Measurements from ENCODE around the gene GPR55. TPM values are rescaled to one million over a fixed set of nuclear protein-coding genes. Genes with fewer than 3 reads are reported as not detected.

The GPR55 gene
- total RNA-seq, 1 experiment from 2014 or later, result not detected

GRCh38 chr2:230941202-230942180, 16.4 kb upstream of the GPR55 start:
- Histone ChIP-seq H3F3A (ENCODE audit: insufficient read depth, low read depth) (no peaks in the 10 kb centered on the region), H3K9me2 (ENCODE audit: insufficient read depth) (no peaks in the 10 kb centered on the region), H3K9me3 (ENCODE audit: insufficient read depth, low read depth) (no peaks in the 10 kb centered on the region), H3K27ac (no peak overlapping the region), H3K27me3 (ENCODE audit: insufficient read depth, low read depth) (peaks cover 40% of the 10 kb centered on the region; the same call in 1 of the 2 replicates), H4K20me1 (ENCODE audit: insufficient read depth) (no peaks in the 10 kb centered on the region), H3K79me2 (ENCODE audit: low read depth) (no peaks in the 10 kb centered on the region), H3K4me3 (no peak overlapping the region), H3K4me2 (no peak overlapping the region), H2AFZ (no peak overlapping the region), H3K36me3 (ENCODE audit: low read depth) (no peaks in the 10 kb centered on the region), H3K4me1 (replicated peaks; ENCODE audit: insufficient read depth) (no peaks in the 10 kb centered on the region)
- intact Hi-C loops (cut with micrococcal nuclease; ENCODE audit: unreplicated experiment), result no loop called here
- POLR2A ChIA-PET (ENCODE audit: unreplicated experiment), result interaction anchor here (0.6 kb wide), 1 partner anchor 28 kb away, joined by 7 read pairs; no protein-coding TSS in a partner anchor
- no peak for DNase-seq
- CTCF ChIA-PET, result no interaction called here
- no peak for TF ChIP-seq EZH2 (IDR thresholded peaks at IDR 0.05; ENCODE audit: low read depth)
- no peak for TF ChIP-seq CTCF (conservative IDR thresholded peaks at IDR 0.05)
- BruUV-seq (replicated peaks), result no TSS peak

GRCh38 chr2:230940471-230940815, 15.4 kb upstream of the GPR55 start:
- ChIA-PET POLR2A (ENCODE audit: unreplicated experiment) (no interaction called here), CTCF (no interaction called here)
- TF ChIP-seq CTCF (conservative IDR thresholded peaks at IDR 0.05) (no peak), EZH2 (IDR thresholded peaks at IDR 0.05; ENCODE audit: low read depth) (no peak)
- BruUV-seq (replicated peaks), result no TSS peak
- H3K36me3 ChIP-seq (ENCODE audit: low read depth), result no peaks in the 10 kb centered on the region
- H2AFZ ChIP-seq, result no peak overlapping the region
- no peak overlapping the region for H3K27ac ChIP-seq
- H4K20me1 ChIP-seq (ENCODE audit: insufficient read depth), result no peaks in the 10 kb centered on the region
- no peaks in the 10 kb centered on the region for H3K79me2 ChIP-seq (ENCODE audit: low read depth)
- H3K4me1 ChIP-seq (replicated peaks; ENCODE audit: insufficient read depth), result no peaks in the 10 kb centered on the region
- H3K4me2 ChIP-seq, result no peak overlapping the region
- H3F3A ChIP-seq (ENCODE audit: insufficient read depth, low read depth), result no peaks in the 10 kb centered on the region
- DNase-seq, result no peak
- no peaks in the 10 kb centered on the region for H3K9me3 ChIP-seq (ENCODE audit: insufficient read depth, low read depth)
- H3K9me2 ChIP-seq (ENCODE audit: insufficient read depth), result no peaks in the 10 kb centered on the region
- intact Hi-C loops (cut with micrococcal nuclease; ENCODE audit: unreplicated experiment), result no loop called here
- no peak overlapping the region for H3K4me3 ChIP-seq
- peaks cover 49% of the 10 kb centered on the region for H3K27me3 ChIP-seq (ENCODE audit: insufficient read depth, low read depth)

GRCh38 chr2:230939691-230940470, 14.8 kb upstream of the GPR55 start:
- Histone ChIP-seq H3K4me2 (no peak overlapping the region), H3K27ac (no peak overlapping the region), H3K79me2 (ENCODE audit: low read depth) (no peaks in the 10 kb centered on the region), H2AFZ (no peak overlapping the region), H3K4me1 (replicated peaks; ENCODE audit: insufficient read depth) (no peaks in the 10 kb centered on the region), H3K4me3 (no peak overlapping the region), H3K27me3 (ENCODE audit: insufficient read depth, low read depth) (peaks cover 55% of the 10 kb centered on the region), H3K9me2 (ENCODE audit: insufficient read depth) (no peaks in the 10 kb centered on the region), H3F3A (ENCODE audit: insufficient read depth, low read depth) (no peaks in the 10 kb centered on the region), H3K9me3 (ENCODE audit: insufficient read depth, low read depth) (no peaks in the 10 kb centered on the region), H4K20me1 (ENCODE audit: insufficient read depth) (no peaks in the 10 kb centered on the region), H3K36me3 (ENCODE audit: low read depth) (no peaks in the 10 kb centered on the region)
- POLR2A ChIA-PET (ENCODE audit: unreplicated experiment), result no interaction called here
- no peak for DNase-seq
- BruUV-seq (replicated peaks), result no TSS peak
- TF ChIP-seq CTCF (conservative IDR thresholded peaks at IDR 0.05) (no peak), EZH2 (IDR thresholded peaks at IDR 0.05; ENCODE audit: low read depth) (no peak)
- intact Hi-C loops (cut with micrococcal nuclease; ENCODE audit: unreplicated experiment), result no loop called here
- CTCF ChIA-PET, result no interaction called here

Data from PC-9 (cell line).